Activated T-cell treated with anti-CD3 and anti-CD28 coated beads, Interleukin-2, amount 50 U/mL, for 1 hour (primary cell): ENCODE measurements around the gene CALML4.
"Not testable (repeated sequence)": the region's sequence is repeated elsewhere in the genome, so short reads cannot be mapped to it uniquely, and the experiment has no call there.

ENCODE experiments used
- DNase-seq: peaks from one replicate; pipeline ENCODE4 v3.0.0-alpha.2; 2020

CALML4 gene

GRCh38 chr15:68207176-68207935 lies 2.2 kb upstream of the CALML4 start:
- DNase-seq, result no peak

GRCh38 chr15:68206711-68207151 lies 1.6 kb upstream of the CALML4 start:
- no peak for DNase-seq

- no peak for DNase-seq
Measured at GRCh38 chr15:68205954-68206539, 915 bp upstream of the CALML4 start.

- no peak for DNase-seq
Measured at GRCh38 chr15:68205558-68205944, 419 bp upstream of the CALML4 start.

- DNase-seq, result no peak
Measured at GRCh38 chr15:68204361-68204760, 771 bp downstream of the CALML4 start.

- no peak for DNase-seq
Measured at GRCh38 chr15:68203956-68204355, 1.2 kb downstream of the CALML4 start.

GRCh38 chr15:68203486-68203885 lies 1.6 kb downstream of the CALML4 start:
- no peak for DNase-seq

- not testable (repeated sequence) for DNase-seq
Measured at GRCh38 chr15:68202994-68203393, 2.1 kb downstream of the CALML4 start.

GRCh38 chr15:68201879-68202261 lies 3.3 kb downstream of the CALML4 start:
- no peak for DNase-seq

GRCh38 chr15:68201153-68201878 lies 3.8 kb downstream of the CALML4 start:
- no peak for DNase-seq

- no peak for DNase-seq
Measured at GRCh38 chr15:68200016-68200861, 4.9 kb downstream of the CALML4 start.

- DNase-seq, result no peak
Measured at GRCh38 chr15:68199340-68199739, 5.8 kb downstream of the CALML4 start.

GRCh38 chr15:68197661-68198437 lies 7.3 kb downstream of the CALML4 start:
- no peak for DNase-seq

- no peak for DNase-seq
Measured at GRCh38 chr15:68197170-68197492, 8.0 kb downstream of the CALML4 start.

- no peak for DNase-seq
Measured at GRCh38 chr15:68196445-68197169, 8.5 kb downstream of the CALML4 start.

- DNase-seq, result no peak
Measured at GRCh38 chr15:68195336-68196112, 9.6 kb downstream of the CALML4 start.

GRCh38 chr15:68192804-68193486 lies 12.2 kb downstream of the CALML4 start:
- no peak for DNase-seq

GRCh38 chr15:68192117-68192516 lies 13.0 kb downstream of the CALML4 start:
- no peak for DNase-seq

- DNase-seq, result no peak
Measured at GRCh38 chr15:68191555-68191954, 13.6 kb downstream of the CALML4 start.

- no peak for DNase-seq
Measured at GRCh38 chr15:68190048-68190447, 15.1 kb downstream of the CALML4 start.
